GM13977 (cell line): ENCODE data around the gene NAT9.

Source experiments
- DNase-seq: peaks from one replicate; pipeline ENCODE4 v3.0.0; 2012; ENCODE audit warnings: low spot score
- in situ Hi-C: fragments of 300-500 bp; cut with MboI; formaldehyde crosslinking; loops from one replicate; pipeline ENCODE4 v1.12.0; 2022; ENCODE audit warnings: low sequenced_read_pairs, low pct_unique_long_range_greater_than_20kb, mixed read lengths, inconsistent platforms; ENCODE audit not compliant: unreplicated experiment
- TF ChIP-seq, protein P1 (sequence below): IDR thresholded peaks from 2 replicates; pipeline ENCODE4 v1.5.1; 2012; ENCODE audit warnings: mild to moderate bottlenecking, control low read depth; ENCODE audit not compliant: insufficient read depth; ENCODE audit errors: extremely low read depth, missing control alignments

Gene NAT9

DNA sequence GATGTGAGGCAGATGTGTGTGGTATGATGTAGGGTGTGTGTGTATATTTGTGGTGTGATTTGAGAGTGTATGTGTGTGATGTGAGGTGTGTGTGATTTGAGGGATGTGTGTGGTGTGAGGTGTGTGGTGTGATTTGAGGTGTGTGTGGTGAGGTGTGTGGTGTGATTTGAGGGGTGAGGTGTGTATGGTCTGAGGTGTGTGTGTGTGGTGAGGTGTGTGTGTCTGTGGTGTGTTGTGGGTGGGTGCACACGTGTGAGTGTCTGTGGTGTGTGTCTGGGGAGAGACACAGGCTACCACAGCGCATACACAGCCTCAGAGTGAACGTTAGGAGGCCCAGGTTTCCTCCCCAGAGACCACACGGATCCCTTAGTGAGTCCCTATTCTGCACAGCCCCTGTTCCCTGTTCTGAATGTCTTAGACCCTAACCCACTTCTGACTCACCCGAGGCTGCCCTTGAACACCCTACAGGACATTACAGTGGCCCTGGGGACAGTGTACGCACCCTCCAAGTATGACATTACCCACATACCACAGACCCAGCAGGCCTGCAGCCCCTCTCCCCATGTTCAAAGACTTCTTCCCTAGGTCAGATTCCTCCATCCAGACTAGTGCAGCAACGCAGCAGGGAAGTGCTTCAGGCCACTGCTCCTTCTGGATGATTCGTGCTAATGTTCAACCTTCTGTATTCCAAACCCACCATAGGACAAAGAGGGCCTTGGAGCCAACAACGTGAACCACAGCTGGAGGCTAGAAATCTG is 42.6 kb downstream of the NAT9 start:
- TF ChIP-seq, protein P1, sequence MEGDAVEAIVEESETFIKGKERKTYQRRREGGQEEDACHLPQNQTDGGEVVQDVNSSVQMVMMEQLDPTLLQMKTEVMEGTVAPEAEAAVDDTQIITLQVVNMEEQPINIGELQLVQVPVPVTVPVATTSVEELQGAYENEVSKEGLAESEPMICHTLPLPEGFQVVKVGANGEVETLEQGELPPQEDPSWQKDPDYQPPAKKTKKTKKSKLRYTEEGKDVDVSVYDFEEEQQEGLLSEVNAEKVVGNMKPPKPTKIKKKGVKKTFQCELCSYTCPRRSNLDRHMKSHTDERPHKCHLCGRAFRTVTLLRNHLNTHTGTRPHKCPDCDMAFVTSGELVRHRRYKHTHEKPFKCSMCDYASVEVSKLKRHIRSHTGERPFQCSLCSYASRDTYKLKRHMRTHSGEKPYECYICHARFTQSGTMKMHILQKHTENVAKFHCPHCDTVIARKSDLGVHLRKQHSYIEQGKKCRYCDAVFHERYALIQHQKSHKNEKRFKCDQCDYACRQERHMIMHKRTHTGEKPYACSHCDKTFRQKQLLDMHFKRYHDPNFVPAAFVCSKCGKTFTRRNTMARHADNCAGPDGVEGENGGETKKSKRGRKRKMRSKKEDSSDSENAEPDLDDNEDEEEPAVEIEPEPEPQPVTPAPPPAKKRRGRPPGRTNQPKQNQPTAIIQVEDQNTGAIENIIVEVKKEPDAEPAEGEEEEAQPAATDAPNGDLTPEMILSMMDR, result no peak
- no peak for DNase-seq
- in situ Hi-C loops, result no loop called here

DNA sequence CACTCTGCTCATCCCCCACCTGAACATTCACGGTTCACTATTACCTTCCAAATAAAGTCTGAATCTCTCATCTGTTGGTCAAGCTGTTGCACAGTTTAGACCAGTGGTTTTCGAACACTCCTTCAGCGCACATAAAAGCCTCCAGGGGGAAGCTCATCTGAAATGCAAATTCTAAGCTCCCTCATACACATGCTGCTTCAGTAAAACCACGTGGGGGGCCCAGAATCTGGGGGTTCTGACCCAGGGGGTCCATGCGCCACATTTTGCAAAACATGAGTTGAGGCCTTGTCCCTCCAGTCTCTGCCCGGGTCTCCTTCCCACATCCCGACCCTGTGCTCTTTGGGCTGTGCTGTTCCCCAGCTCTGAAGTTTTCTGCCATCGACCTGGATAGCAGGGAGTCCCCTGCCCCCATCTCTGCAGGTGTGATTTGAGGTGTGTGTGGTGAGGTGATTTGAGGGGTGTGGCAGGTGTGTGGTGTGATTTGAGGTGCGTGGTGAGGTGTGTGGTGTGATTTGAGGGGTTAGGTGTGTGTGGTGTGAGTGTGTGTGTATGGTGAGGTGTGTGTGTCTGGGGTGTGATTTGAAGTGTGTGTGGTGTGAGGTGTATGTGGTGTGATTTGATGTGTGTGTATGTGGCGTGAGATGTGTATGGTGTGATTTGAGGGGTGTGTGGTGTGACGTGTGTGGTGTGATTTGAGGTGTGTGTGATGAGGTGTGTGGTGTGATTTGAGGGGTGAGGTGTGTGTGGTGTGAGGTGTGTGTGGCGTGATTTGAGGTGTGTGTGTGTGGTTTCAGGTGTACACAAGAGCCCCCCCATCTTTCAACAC is 43.9 kb downstream of the NAT9 start:
- in situ Hi-C loops, result no loop called here
- TF ChIP-seq, protein P1, result no peak

DNA sequence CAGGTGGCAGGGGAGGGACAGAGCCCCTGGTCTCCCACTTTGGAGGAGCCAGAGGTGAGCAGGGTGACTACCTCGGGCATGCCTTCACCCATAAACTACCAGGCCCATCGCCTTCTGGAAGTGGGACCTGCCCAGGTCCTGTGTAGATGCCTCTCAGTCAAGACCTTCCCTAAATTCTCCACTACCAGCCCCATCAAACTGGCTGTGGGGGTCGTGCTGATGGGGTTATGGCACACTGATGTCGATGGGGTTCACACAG is 44.9 kb downstream of the NAT9 start:
- TF ChIP-seq, protein P1, result no peak
- in situ Hi-C loops, result no loop called here
- no peak for DNase-seq

More for the DNA sequence above, 43.9 kb downstream of the NAT9 start:
- DNase-seq, result no peak

DNA sequence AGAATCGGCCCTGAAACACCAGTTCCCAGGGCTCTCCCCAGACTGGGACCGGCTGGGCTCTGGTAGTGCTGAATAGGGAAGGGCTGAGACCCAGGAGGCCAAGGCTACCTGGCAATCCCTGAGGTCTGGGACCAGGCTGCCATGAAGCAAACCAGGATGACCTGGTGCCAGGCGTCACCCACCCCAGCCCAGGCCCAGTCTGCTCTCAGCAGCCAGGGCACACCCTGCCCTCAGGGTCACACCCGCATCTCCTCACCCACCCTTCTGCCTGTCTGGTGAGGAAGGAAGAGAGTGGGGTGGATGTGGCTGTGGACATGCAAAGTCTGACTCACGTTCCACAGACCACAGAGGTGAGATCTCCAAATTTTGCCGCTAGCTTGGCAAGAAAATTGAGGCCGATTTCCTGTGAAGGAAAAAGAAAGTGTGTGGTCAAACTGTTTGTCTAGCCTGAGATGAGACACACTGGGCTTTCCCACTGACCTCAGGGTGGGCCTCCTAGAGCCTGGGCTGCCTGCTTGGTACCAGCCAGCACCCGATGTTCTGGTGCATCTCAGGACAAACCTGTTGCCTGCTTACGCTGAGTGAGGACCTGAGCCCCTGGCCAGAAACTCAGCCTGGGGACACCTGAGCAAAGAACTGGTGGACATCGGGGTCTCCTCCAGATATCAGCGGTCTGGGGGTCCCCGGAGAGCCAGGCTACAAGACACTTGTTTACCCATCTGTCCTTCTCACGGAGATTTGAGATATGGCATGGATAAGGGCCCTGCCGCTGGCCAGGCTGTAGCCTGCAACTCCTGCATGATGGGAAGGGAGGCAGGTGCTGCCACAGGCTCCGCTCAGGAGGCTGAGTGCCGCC is 45.4 kb downstream of the NAT9 start:
- in situ Hi-C loops, result no loop called here
- no peak for DNase-seq
- TF ChIP-seq, protein P1, result no peak

DNA sequence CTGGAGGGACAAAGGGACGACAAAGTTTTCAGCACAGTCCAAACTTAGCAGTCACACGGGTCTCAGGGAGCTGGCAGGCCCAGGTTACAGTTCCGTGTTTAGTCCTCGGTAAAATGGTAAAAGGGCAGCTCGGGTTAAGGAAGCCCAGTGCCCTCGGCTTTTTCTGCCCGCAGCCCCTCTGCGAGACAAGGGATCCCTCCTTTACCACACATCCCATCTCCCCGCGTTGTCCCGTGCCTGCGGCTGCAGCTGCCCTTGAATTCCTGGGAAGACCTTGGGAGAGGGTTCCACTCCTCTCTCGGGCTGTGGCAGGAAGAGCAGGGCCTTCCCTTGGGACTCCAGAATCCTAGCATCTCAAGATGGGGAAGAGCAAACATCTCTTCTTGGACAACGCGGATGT is 46.3 kb downstream of the NAT9 start:
- TF ChIP-seq, protein P1, result no peak
- DNase-seq, result no peak
- in situ Hi-C loops, result no loop called here

DNA sequence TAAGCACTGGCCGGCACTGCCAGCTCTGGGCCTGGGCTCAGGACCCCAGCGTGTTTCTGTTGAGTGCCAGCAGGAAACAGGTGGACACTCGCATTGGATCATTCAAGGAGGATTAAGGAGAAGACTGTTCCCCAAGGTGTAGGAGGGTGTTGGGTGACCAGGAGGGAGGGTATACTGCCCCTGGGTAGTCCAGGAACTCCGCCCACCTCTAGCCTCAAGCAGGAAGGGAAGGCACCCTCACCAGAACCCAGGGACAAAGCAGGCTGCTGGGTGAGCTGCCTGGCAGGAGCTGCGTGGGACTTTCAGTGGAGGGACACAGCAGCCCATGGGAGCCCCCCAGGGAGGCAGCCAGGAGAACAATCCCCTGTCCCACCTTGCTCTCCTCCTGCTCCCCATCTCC is 46.8 kb downstream of the NAT9 start:
- in situ Hi-C loops, result no loop called here
- TF ChIP-seq, protein P1, result no peak
- no peak for DNase-seq
